GM23248 (cell line): ENCODE measurements around the gene IQCB1. TPM values are rescaled to one million over a fixed set of nuclear protein-coding genes. Genes with fewer than 3 reads are reported as not detected.

Experiments
- DNase-seq: peaks from one replicate; pipeline ENCODE4 v3.0.0-alpha.2; 2015
- H2AFZ ChIP-seq: fragments of 200-600 bp; sonication (generic); 2 replicates; pipeline ENCODE4 v1.6.1; 2016; ENCODE audit warnings: antibody characterized with exemption
- H3F3A ChIP-seq: fragments of 200-600 bp; sonication (generic); 2 replicates; pipeline ENCODE4 v1.6.1; 2016; ENCODE audit warnings: mild to moderate bottlenecking, antibody characterized with exemption, mixed run types; ENCODE audit not compliant: insufficient read depth
- H3K27ac ChIP-seq: fragments of 200-600 bp; sonication (generic); 2 replicates; pipeline ENCODE4 v1.5.1; 2016; ENCODE audit warnings: mild to moderate bottlenecking
- H3K27me3 ChIP-seq: fragments of 200-600 bp; sonication (generic); replicated peaks from 2 replicates; pipeline ENCODE4 v1.6.1; 2016; ENCODE audit warnings: mild to moderate bottlenecking; ENCODE audit not compliant: insufficient read depth
- H3K36me3 ChIP-seq: fragments of 200-600 bp; sonication (generic); 2 replicates; pipeline ENCODE4 v1.6.1; 2016; ENCODE audit warnings: low read depth, mild to moderate bottlenecking
- H3K4me1 ChIP-seq: fragments of 200-600 bp; sonication (generic); 2 replicates; pipeline ENCODE4 v1.6.1; 2016; ENCODE audit warnings: mild to moderate bottlenecking; ENCODE audit not compliant: insufficient read depth
- H3K4me2 ChIP-seq: fragments of 200-600 bp; sonication (generic); one replicate; pipeline ENCODE4 v1.6.1; 2016; ENCODE audit warnings: mild to moderate bottlenecking; ENCODE audit not compliant: unreplicated experiment
- H3K4me3 ChIP-seq: fragments of 200-600 bp; sonication (generic); 2 replicates; pipeline ENCODE4 v1.5.1; 2016; ENCODE audit warnings: mild to moderate bottlenecking
- H3K79me2 ChIP-seq: fragments of 200-600 bp; sonication (generic); 2 replicates; pipeline ENCODE4 v1.6.1; 2016; ENCODE audit warnings: mild to moderate bottlenecking; ENCODE audit not compliant: insufficient read depth
- H3K9ac ChIP-seq: fragments of 200-600 bp; sonication (generic); 2 replicates; pipeline ENCODE4 v1.6.1; 2016; ENCODE audit warnings: mild to moderate bottlenecking
- H3K9me2 ChIP-seq: fragments of 200-600 bp; sonication (generic); 2 replicates; pipeline ENCODE4 v1.6.1; 2016; ENCODE audit warnings: mixed run types, mild to moderate bottlenecking, moderate library complexity; ENCODE audit not compliant: insufficient read depth
- H3K9me3 ChIP-seq: fragments of 200-600 bp; sonication (generic); one replicate; pipeline ENCODE4 v1.6.1; 2017; ENCODE audit warnings: low read depth
- H4K20me1 ChIP-seq: fragments of 200-600 bp; sonication (generic); 2 replicates; pipeline ENCODE4 v1.6.0; 2016; ENCODE audit not compliant: insufficient read depth
- EZH2 ChIP-seq: fragments of 200-600 bp; sonication (generic); IDR thresholded peaks from 2 replicates; pipeline ENCODE4 v1.6.1; 2018; ENCODE audit warnings: antibody characterized with exemption, mild to moderate bottlenecking; ENCODE audit not compliant: insufficient read depth, poor library complexity, severe bottlenecking
- EZH2phosphoT487 ChIP-seq: fragments of 200-600 bp; sonication (generic); IDR thresholded peaks from 2 replicates; pipeline ENCODE4 v1.6.1; 2018; ENCODE audit warnings: antibody characterized with exemption, moderate library complexity, mild to moderate bottlenecking, low read depth; ENCODE audit not compliant: insufficient read depth
- WGBS, 2 experiments: methylation state at CpG; one replicate each; pipeline ENCODE4 v1.1.6; 2015 to 2017; ENCODE audit warnings: low lambda C conversion rate in 2 of 2, low coverage in 1 of 2; ENCODE audit errors: missing lambda C conversion rate in 2 of 2; 5-methylcytosine and 5-hydroxymethylcytosine counted together
- in situ Hi-C: fragments of 300-500 bp; cut with MboI; formaldehyde crosslinking; loops from 2 replicates; pipeline ENCODE4 v1.15.0; 2020
- polyA plus RNA-seq: library from polyadenylated mRNA; unstranded; fragments of >200 nt; fragmentation: Nextera tagmentation; extraction: Ambion mirVana; gene quantifications from 2 replicates; pipeline ENCODE4 v1.2.1, GENCODE V29; 2016
- total RNA-seq: library from RNA; depleted of rRNA; stranded (reverse); fragments of >200 nt; shearing (Covaris generic); gene quantifications from 2 replicates; pipeline ENCODE4 v1.2.3, GENCODE V29; 2014

IQCB1 gene
- total and polyA plus RNA-seq, 2 experiments from 2014 or later, result 9.5 to 10.2 TPM

DNA sequence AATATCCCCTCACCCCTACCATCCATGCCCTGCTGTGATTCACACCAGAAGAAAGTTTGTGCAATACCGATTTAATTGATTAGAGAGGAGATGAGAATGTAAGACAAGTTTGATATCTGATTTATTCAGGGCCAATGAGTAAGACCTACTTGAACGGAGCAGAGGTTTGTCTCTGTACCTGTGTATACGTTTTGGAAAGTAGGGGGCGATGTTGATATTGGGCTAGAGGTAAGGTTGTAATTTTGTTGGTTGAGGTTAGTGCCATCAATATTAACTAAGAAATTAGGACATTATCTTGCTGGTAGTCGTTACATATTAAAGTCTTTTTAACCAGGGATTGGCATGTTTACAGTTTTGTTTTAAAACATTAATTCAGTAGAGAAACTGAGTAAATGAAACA, 20.7 kb upstream of the IQCB1 start:
- in situ Hi-C loops, result no loop called here
- no peak overlapping the region for H3K9ac ChIP-seq

DNA sequence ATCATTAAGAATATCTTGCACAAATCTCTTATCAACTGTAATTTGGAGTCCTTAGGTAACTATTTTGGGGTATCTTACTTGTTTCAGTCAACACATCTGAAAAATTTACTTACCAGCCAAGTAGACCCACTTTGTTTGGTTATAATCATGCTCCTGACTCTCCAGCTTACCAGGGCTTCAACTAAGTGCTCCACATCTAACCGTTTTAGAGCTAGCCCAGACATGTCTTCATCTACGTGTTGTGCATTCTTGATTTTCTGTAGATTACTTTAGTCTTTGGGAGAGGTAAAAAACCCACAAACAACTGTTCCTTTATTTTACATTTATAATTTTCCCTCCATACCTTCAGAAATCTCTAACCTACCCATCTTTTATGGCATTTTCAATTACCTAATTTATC, 17.4 kb upstream of the IQCB1 start:
- H3K9ac ChIP-seq, result no peak overlapping the region
- H3K4me3 ChIP-seq, result no peak overlapping the region
- in situ Hi-C loops, result no loop called here
- no peaks in the 10 kb centered on the region for H3K9me3 ChIP-seq
- H3K9me2 ChIP-seq, result no peaks in the 10 kb centered on the region
- DNase-seq, result no peak
- no peaks in the 10 kb centered on the region for H3K4me1 ChIP-seq
- H2AFZ ChIP-seq, result no peak overlapping the region
- no peaks in the 10 kb centered on the region for H3K79me2 ChIP-seq
- no peaks in the 10 kb centered on the region for H4K20me1 ChIP-seq
- H3K4me2 ChIP-seq, result no peak overlapping the region
- H3K27ac ChIP-seq, result no peak overlapping the region
- H3K27me3 ChIP-seq, result no peaks in the 10 kb centered on the region
- H3F3A ChIP-seq, result no peaks in the 10 kb centered on the region
- WGBS, 2 experiments, result 83 to 87% methylated on average over 2 of the region's 2 CpGs
- TF ChIP-seq EZH2phosphoT487 (no peak), EZH2 (no peak)
- H3K36me3 ChIP-seq, result no peaks in the 10 kb centered on the region

More for the DNA sequence above, 20.7 kb upstream of the IQCB1 start:
- H3K36me3 ChIP-seq, result no peaks in the 10 kb centered on the region
- no peaks in the 10 kb centered on the region for H3K79me2 ChIP-seq
- no peaks in the 10 kb centered on the region for H3F3A ChIP-seq
- no peaks in the 10 kb centered on the region for H3K27me3 ChIP-seq
- H3K4me2 ChIP-seq, result no peak overlapping the region
- H3K4me3 ChIP-seq, result no peak overlapping the region
- no peak for DNase-seq
- no peaks in the 10 kb centered on the region for H3K9me2 ChIP-seq
- TF ChIP-seq EZH2 (no peak), EZH2phosphoT487 (no peak)
- no peak overlapping the region for H3K27ac ChIP-seq
- WGBS, 2 experiments, result 56 to 65% methylated on average over 5 of the region's 5 CpGs
- no peaks in the 10 kb centered on the region for H3K9me3 ChIP-seq
- H4K20me1 ChIP-seq, result no peaks in the 10 kb centered on the region
- H3K4me1 ChIP-seq, result no peaks in the 10 kb centered on the region
- H2AFZ ChIP-seq, result no peak overlapping the region

DNA sequence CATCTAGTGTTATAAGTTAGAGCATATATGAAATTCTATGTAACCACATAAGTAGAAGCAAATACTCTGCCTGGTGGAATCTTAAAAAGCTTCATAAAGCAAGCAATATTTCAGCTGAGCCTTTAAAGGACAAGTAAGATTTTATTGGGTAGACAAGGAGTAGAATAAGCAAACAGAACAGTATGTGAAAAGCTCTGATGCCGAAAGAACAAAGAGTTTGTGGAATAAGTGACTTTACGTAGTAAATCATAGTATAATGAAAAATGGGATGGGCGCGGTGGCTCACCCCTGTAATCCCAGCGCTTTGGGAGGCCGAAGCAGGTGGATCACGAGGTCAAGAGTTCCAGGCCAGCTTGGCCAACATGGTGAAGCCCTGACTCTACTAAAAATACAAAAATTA, 10.0 kb upstream of the IQCB1 start:
- Histone ChIP-seq H3K9me2 (no peaks in the 10 kb centered on the region), H4K20me1 (no peaks in the 10 kb centered on the region), H3K9me3 (no peaks in the 10 kb centered on the region), H2AFZ (no peak overlapping the region), H3F3A (no peaks in the 10 kb centered on the region), H3K4me3 (no peak overlapping the region), H3K27me3 (no peaks in the 10 kb centered on the region), H3K9ac (no peak overlapping the region), H3K79me2 (no peaks in the 10 kb centered on the region), H3K4me1 (no peaks in the 10 kb centered on the region), H3K4me2 (no peak overlapping the region), H3K27ac (no peak overlapping the region), H3K36me3 (no peaks in the 10 kb centered on the region)
- WGBS, 2 experiments, result 93 to 96% methylated on average over 7 of the region's 7 CpGs
- no peak for TF ChIP-seq EZH2phosphoT487
- TF ChIP-seq EZH2, result no peak
- DNase-seq, result no peak
- in situ Hi-C loops, result no loop called here

DNA sequence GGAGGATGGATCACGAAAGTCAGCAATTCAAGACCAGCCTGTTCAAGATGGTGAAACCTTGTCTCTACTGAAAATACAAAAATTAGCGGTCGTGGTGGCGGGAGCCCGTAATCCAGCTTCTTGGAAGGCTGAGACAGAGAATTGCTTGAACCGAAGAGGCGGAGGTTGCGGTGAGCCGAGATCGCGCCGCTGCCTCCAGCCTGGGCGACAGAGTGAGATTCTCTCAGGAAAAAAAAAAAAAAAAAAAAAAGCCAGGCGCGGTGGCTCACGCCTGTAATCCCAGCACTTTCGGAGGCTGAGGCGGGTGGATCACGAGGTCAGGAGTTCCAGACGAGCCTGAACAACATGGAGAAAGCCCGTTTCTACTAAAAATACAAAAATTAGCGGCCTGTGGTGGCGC, 5.1 kb upstream of the IQCB1 start:
- no peak overlapping the region for H3K4me3 ChIP-seq
- H3K4me2 ChIP-seq, result no peak overlapping the region
- no peaks in the 10 kb centered on the region for H3K9me3 ChIP-seq
- H3K36me3 ChIP-seq, result no peaks in the 10 kb centered on the region
- in situ Hi-C loops, result no loop called here
- 89 to 94% methylated on average over 21 to 23 of the region's 23 CpGs for WGBS, 2 experiments
- H3K4me1 ChIP-seq, result no peaks in the 10 kb centered on the region
- H3K9me2 ChIP-seq, result no peaks in the 10 kb centered on the region
- H3F3A ChIP-seq, result no peaks in the 10 kb centered on the region
- H3K79me2 ChIP-seq, result no peaks in the 10 kb centered on the region
- no peak overlapping the region for H3K27ac ChIP-seq
- H3K27me3 ChIP-seq, result no peaks in the 10 kb centered on the region
- H3K9ac ChIP-seq, result no peak overlapping the region
- no peaks in the 10 kb centered on the region for H4K20me1 ChIP-seq
- DNase-seq, result no peak
- H2AFZ ChIP-seq, result no peak overlapping the region
- TF ChIP-seq EZH2 (no peak), EZH2phosphoT487 (no peak)

DNA sequence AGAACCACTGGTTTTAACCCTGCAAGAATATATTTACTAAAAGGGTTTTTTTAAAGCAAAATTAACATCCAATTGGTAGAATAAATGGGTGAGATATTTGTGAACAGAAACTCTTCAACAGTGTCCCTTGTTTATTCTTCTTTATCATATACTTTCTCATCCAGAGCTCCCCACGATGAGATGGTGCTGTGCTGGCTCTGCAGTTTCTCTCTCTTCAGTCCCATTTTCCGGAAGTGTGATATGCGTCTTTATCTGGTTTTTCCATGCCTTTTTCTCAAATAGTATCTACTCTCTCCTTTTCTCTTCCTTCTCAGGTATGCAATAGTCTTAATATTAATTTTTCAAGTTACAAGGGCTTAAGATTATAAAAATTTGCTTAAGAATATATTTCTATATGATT, 1.6 kb upstream of the IQCB1 start:
- H3K27ac ChIP-seq, result no peak overlapping the region
- no peaks in the 10 kb centered on the region for H3K9me3 ChIP-seq
- H3K4me2 ChIP-seq, result no peak overlapping the region
- no peak overlapping the region for H3K4me3 ChIP-seq
- H3K9me2 ChIP-seq, result no peaks in the 10 kb centered on the region
- peak overlapping the region; percentile 9; the same call in 1 of the 2 replicates for H2AFZ ChIP-seq
- no peaks in the 10 kb centered on the region for H3K36me3 ChIP-seq
- DNase-seq, result no peak
- in situ Hi-C loops, result no loop called here
- H3K79me2 ChIP-seq, result peaks cover 25% of the 10 kb centered on the region
- 73 to 76% methylated on average over 3 of the region's 3 CpGs for WGBS, 2 experiments
- H3K27me3 ChIP-seq, result no peaks in the 10 kb centered on the region
- H4K20me1 ChIP-seq, result no peaks in the 10 kb centered on the region
- TF ChIP-seq EZH2phosphoT487 (no peak), EZH2 (no peak)
- H3K9ac ChIP-seq, result no peak overlapping the region
- H3F3A ChIP-seq, result no peaks in the 10 kb centered on the region
- H3K4me1 ChIP-seq, result peaks cover 4% of the 10 kb centered on the region
